AG09309 (cell line): Measurements from ENCODE around the gene NME5.

Experiments
- DNase-seq: peaks from one replicate; pipeline ENCODE4 v3.0.0-alpha.2; 2010; ENCODE audit warnings: low read depth
- H3K4me3 ChIP-seq: 2 replicates; pipeline ENCODE4 v1.5.1; 2011; ENCODE audit warnings: mild to moderate bottlenecking, low read depth, low read length, moderate library complexity; ENCODE audit not compliant: control insufficient read depth
- TF ChIP-seq, protein P1 (sequence below): IDR thresholded peaks from 2 replicates; pipeline ENCODE4 v1.5.1; 2011; ENCODE audit warnings: mild to moderate bottlenecking, low read depth, low read length, inconsistent platforms; ENCODE audit not compliant: insufficient read depth, control insufficient read depth; ENCODE audit errors: missing control alignments

NME5 gene

DNA sequence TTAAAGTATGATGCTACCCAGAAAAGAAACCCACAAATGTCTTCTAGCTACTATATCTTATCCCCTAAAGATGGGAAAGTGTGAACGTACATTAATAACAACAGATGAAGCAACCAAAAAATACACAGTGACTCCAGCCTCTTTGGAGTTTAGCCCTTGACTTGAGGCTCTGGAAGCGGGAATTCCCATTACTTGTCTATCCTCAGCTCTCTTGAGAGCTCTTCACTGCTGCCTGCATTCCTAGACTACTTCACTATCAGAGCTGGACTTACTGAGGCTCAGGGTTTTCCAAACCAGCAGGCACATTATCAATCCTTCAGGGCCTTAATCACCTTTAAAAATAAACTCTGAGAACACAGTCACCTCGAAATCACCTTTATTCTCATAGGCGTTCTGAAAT is 1.0 kb upstream of the NME5 start:
- H3K4me3 ChIP-seq = no peak overlapping the region
- no peak for DNase-seq
- TF ChIP-seq, protein P1, sequence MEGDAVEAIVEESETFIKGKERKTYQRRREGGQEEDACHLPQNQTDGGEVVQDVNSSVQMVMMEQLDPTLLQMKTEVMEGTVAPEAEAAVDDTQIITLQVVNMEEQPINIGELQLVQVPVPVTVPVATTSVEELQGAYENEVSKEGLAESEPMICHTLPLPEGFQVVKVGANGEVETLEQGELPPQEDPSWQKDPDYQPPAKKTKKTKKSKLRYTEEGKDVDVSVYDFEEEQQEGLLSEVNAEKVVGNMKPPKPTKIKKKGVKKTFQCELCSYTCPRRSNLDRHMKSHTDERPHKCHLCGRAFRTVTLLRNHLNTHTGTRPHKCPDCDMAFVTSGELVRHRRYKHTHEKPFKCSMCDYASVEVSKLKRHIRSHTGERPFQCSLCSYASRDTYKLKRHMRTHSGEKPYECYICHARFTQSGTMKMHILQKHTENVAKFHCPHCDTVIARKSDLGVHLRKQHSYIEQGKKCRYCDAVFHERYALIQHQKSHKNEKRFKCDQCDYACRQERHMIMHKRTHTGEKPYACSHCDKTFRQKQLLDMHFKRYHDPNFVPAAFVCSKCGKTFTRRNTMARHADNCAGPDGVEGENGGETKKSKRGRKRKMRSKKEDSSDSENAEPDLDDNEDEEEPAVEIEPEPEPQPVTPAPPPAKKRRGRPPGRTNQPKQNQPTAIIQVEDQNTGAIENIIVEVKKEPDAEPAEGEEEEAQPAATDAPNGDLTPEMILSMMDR = no peak

DNA sequence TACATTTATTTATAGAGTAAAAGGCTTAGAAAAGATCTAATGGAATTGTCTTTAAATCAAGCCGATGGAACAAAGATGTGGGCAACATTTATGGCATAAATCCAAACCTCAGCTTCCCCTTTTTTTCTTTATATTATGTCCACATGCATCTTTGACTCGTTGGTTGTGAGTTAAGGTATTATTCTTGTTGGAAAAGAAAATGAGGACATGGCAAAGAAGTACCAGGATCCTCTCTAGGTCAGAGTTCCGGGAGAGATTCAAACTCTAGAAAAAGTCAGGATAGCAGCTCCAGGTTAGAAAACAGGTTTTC is 508 bp upstream of the NME5 start:
- no peak overlapping the region for H3K4me3 ChIP-seq
- TF ChIP-seq, protein P1 = no peak
- DNase-seq = no peak

DNA sequence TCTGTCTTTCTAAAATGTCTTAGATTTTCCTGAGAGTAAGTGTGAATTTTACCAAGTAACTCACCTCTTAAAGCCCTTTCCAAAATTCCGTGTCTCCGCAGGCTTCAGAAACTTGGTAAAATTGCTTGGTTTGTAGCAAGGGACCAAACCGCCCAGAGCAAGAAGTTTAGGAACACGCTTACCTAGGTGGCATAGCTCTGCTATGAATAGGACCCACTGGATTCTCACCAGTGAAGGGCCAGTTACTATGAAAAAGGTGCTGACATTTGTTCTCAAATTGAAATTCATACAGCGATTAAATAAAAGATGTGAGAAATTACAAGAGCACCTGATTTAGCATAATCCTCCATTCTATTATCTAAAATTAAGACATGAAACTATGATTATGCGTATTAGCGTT is 6.7 kb downstream of the NME5 start:
- no peak overlapping the region for H3K4me3 ChIP-seq
- DNase-seq = no peak
- TF ChIP-seq, protein P1 = no peak

DNA sequence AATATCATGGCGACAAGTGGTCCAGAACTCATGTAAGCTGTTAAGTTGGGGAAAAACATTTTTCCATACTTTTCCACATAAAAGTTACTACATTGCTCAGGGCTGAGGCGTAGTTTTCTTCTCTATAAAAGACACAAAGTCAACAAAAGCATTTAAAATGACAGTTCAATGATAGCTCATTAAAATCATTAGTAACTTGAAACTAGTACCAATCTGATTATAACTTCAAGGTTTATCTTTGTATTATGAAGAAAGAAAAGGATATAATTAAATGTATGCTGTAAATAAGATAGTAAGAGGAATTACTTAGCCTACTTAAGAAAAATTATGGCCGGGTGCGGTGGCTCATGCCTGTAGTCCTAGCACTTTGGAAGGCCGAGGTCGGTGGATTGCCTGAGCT is 9.9 kb downstream of the NME5 start:
- DNase-seq = no peak
- no peak overlapping the region for H3K4me3 ChIP-seq
- TF ChIP-seq, protein P1 = no peak

DNA sequence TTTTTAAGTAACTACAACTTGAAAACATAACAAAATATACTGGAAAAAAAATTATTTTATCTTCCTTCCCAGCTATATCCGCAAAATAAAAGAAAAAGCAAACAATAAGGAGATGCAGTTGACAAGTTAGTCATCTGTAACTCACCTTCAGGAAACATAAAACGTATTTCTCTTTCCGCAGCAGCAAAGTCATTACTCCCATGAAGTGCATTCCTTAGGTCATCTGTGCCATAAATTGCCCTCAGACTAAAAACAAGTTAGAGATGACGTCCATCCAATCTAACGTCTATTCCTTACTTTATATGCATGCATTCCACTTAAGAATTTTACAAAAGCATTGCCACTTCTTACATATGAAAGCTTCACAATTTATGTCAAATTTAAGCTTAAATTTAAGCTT is 10.9 kb downstream of the NME5 start:
- TF ChIP-seq, protein P1 = no peak
- no peak for DNase-seq
- no peak overlapping the region for H3K4me3 ChIP-seq

DNA sequence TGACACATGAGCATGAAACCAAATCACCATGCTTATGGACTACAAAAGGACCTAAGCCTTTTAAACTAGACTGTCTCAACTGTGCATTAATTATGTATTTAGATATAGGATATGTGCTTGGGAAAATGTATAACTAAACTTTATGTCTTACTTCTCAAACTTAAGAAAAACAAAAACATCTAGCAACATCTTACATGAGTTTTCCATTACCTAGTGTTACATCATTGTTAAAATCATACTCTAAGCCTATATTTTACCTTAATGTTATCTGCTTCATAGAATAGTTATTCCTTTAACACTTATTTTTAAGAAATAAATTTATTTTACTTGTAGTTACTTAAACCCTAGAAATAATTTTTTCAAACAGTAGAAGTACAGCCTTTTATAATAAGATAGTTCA is 24.0 kb downstream of the NME5 start:
- no peak for DNase-seq
- TF ChIP-seq, protein P1 = no peak
- H3K4me3 ChIP-seq = no peak overlapping the region

DNA sequence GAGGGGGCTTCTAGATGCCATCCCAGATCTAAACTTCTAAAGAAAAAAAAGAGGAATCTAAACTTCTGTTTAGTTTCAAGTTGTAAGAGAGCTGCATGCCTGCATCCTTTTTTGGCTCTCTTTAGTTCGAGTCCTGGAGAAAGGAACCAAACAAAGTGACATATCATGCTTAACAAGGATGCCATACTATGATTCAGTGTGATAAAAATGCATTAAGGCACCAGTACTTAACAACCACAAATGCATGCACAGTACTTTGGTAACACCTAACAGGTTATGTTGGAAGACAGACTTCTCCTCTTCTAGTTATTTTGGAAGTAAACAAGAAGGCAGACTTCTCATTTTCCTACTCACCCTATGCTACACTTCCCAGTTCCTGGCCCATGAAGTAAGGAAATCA is 27.3 kb downstream of the NME5 start:
- DNase-seq = no peak
- H3K4me3 ChIP-seq = no peak overlapping the region
- TF ChIP-seq, protein P1 = no peak
